H1 (cell line): ENCODE data around the gene DCHS1. TPM values are rescaled to one million over a fixed set of nuclear protein-coding genes. Genes with fewer than 3 reads are reported as not detected.

ENCODE experiments used
- BRCA1 ChIP-seq: IDR thresholded peaks from 2 replicates; pipeline ENCODE4 v1.6.1; 2012; ENCODE audit warnings: low read depth, low read length, improper control_type of control experiment
- CBX8 ChIP-seq: fragments of 300-800, 300-1000 bp; sonication (generic); IDR thresholded peaks from 2 replicates; pipeline ENCODE4 v1.7.1; 2016; ENCODE audit warnings: low read depth, low read length, borderline replicate concordance
- CHD2 ChIP-seq: IDR thresholded peaks from 2 replicates; pipeline ENCODE4 v1.6.1; 2012; ENCODE audit warnings: low read length, improper control_type of control experiment
- CREB1 ChIP-seq: IDR thresholded peaks from 2 replicates; pipeline ENCODE4 v1.6.1; 2012; ENCODE audit warnings: inconsistent platforms
- CTBP2 ChIP-seq: IDR thresholded peaks from 2 replicates; pipeline ENCODE4 v1.7.0; 2011; ENCODE audit warnings: borderline replicate concordance, mild to moderate bottlenecking, moderate library complexity, mixed read lengths, low read length; ENCODE audit not compliant: insufficient read depth, insufficient read length
- E2F6 ChIP-seq: IDR thresholded peaks from 2 replicates; pipeline ENCODE4 v1.6.1; 2012; ENCODE audit warnings: inconsistent platforms
- EGR1 ChIP-seq: IDR thresholded peaks from 2 replicates; pipeline ENCODE4 v1.6.1; 2011; ENCODE audit warnings: low read depth, low read length, borderline replicate concordance
- EP300 ChIP-seq, 2 experiments: IDR thresholded peaks; 1 replicate in 1 of 2; 2 replicates in 1 of 2; pipeline ENCODE4 v1.6.1; 2011 to 2012; ENCODE audit warnings: low read depth in 2 of 2, low read length in 2 of 2, mild to moderate bottlenecking in 2 of 2, borderline replicate concordance in 1 of 2, inconsistent platforms in 1 of 2, moderate library complexity in 1 of 2
- FOSL1 ChIP-seq: IDR thresholded peaks from 2 replicates; pipeline ENCODE4 v1.6.1; 2011; ENCODE audit warnings: mild to moderate bottlenecking, low read depth, low read length, moderate library complexity; ENCODE audit not compliant: insufficient read depth
- JUN ChIP-seq: IDR thresholded peaks from 2 replicates; pipeline ENCODE4 v1.6.1; 2011; ENCODE audit warnings: low read depth, mild to moderate bottlenecking, improper control_type of control experiment, low read length
- KDM4A ChIP-seq: IDR thresholded peaks from one replicate; pipeline ENCODE4 v1.7.1; 2012; ENCODE audit warnings: low read depth, mild to moderate bottlenecking, moderate library complexity, low read length, inconsistent platforms; ENCODE audit not compliant: severe bottlenecking
- MAFK ChIP-seq: IDR thresholded peaks from 2 replicates; pipeline ENCODE4 v1.6.1; 2012; ENCODE audit warnings: low read depth, mild to moderate bottlenecking, improper control_type of control experiment, low read length
- NRF1 ChIP-seq: IDR thresholded peaks from 2 replicates; pipeline ENCODE4 v1.6.1; 2011; ENCODE audit warnings: mild to moderate bottlenecking, low read depth, low read length, improper control_type of control experiment
- PHF8 ChIP-seq: fragments of 200-600 bp; sonication (generic); conservative IDR thresholded peaks from 2 replicates; pipeline ENCODE4 v1.7.1; 2012; ENCODE audit warnings: low read depth, mild to moderate bottlenecking, inconsistent platforms, low read length, moderate library complexity
- POLR2A ChIP-seq, 2 experiments: IDR thresholded peaks; 1 replicate in 1 of 2; 2 replicates in 1 of 2; pipeline ENCODE4 v1.6.1; 2011; ENCODE audit warnings: low read depth in 2 of 2, low read length in 2 of 2, mild to moderate bottlenecking in 2 of 2; ENCODE audit errors: control extremely low read depth in 1 of 2
- POU5F1 ChIP-seq: IDR thresholded peaks from 2 replicates; pipeline ENCODE4 v1.6.1; 2011; ENCODE audit warnings: low read depth, mild to moderate bottlenecking, low read length, moderate library complexity
- RBBP5 ChIP-seq: IDR thresholded peaks from 2 replicates; pipeline ENCODE4 v1.7.1; 2012; ENCODE audit warnings: low read depth, mild to moderate bottlenecking, inconsistent platforms, low read length, moderate library complexity, borderline replicate concordance
- RXRA ChIP-seq: IDR thresholded peaks from 2 replicates; pipeline ENCODE4 v1.6.1; 2011; ENCODE audit warnings: low read depth, mild to moderate bottlenecking, low read length, moderate library complexity; ENCODE audit not compliant: insufficient read depth
- SP1 ChIP-seq: IDR thresholded peaks from 2 replicates; pipeline ENCODE4 v1.6.1; 2011; ENCODE audit warnings: low read depth, low read length
- TAF7 ChIP-seq: optimal IDR thresholded peaks from 2 replicates; pipeline ENCODE3; 2011; ENCODE audit warnings: low read depth, mild to moderate bottlenecking, inconsistent platforms, low read length, moderate library complexity, borderline replicate concordance
- TBP ChIP-seq: IDR thresholded peaks from 2 replicates; pipeline ENCODE4 v1.6.1; 2011; ENCODE audit warnings: low read depth, low read length, improper control_type of control experiment
- TCF12 ChIP-seq: IDR thresholded peaks from 2 replicates; pipeline ENCODE4 v1.6.1; 2011; ENCODE audit warnings: low read depth, mild to moderate bottlenecking, low read length
- USF2 ChIP-seq: IDR thresholded peaks from 2 replicates; pipeline ENCODE4 v1.6.1; 2011; ENCODE audit warnings: low read length, improper control_type of control experiment
- polyA plus RNA-seq, 7 experiments: library from polyadenylated mRNA; depleted of rRNA in 3 of 7; stranded (reverse) in 5 of 7; unstranded in 2 of 7; fragments of >200 nt in 5 of 7; fragments of 200-250 nt in 2 of 7; gene quantifications; 1 replicate in 5 of 7; 2 replicates in 1 of 7; 4 replicates in 1 of 7; pipeline versions ENCODE4 v1.2.1 to v1.2.3, GENCODE V29; 2011 to 2013; ENCODE audit warnings: missing spikeins in 2 of 7, mixed read lengths in 2 of 7
- total RNA-seq: library from RNA; stranded (reverse); fragmentation: NEBNext Ultra II Directional; extraction: Animal tissue kit (Norgen Biotek cat#: 25700); gene quantifications from 2 replicates; pipeline ENCODE4 v1.2.1, GENCODE V29; 2021

Gene DCHS1
- total and polyA plus RNA-seq, 2 of the 8 experiments (the other 6 are each of a cell fraction or from before 2014, with no cell fraction given): 8.2 to 10.5 TPM

GRCh38 chr11:6629892-6630631, 25.5 kb downstream of the DCHS1 start (continued):
- TF ChIP-seq CTBP2: no peak
- peak; percentile 98 for TF ChIP-seq KDM4A
- peak; percentile 41; the same call in 1 of the 2 replicates for TF ChIP-seq NRF1
- no peak for TF ChIP-seq RXRA
- TF ChIP-seq TAF7: no peak
- TF ChIP-seq CHD2: no peak
- TF ChIP-seq EP300 (IDR thresholded peaks at IDR 0.05; ENCODE audit: borderline replicate concordance in 1 of 2, low read depth in 2 of 2, low read length in 2 of 2): no peak
- TF ChIP-seq POU5F1: no peak
- TF ChIP-seq CREB1: no peak; the same call in none of the 2 replicates
- TF ChIP-seq MAFK: no peak
- peak; percentile 97 for TF ChIP-seq E2F6
- no peak for TF ChIP-seq CBX8
- TF ChIP-seq PHF8: no peak
- no peak for TF ChIP-seq JUN
- TF ChIP-seq RBBP5: no peak
- TF ChIP-seq POLR2A (IDR thresholded peaks at IDR 0.05; ENCODE audit: control extremely low read depth in 1 of 2, low read depth in 2 of 2, low read length in 2 of 2): no peak
- no peak for TF ChIP-seq EGR1
- no peak for TF ChIP-seq SP1
- TF ChIP-seq BRCA1: no peak
- TF ChIP-seq FOSL1: no peak
- no peak for TF ChIP-seq USF2
- TF ChIP-seq TBP: no peak
- no peak for TF ChIP-seq TCF12
